ENCODE results near the gene HMGXB4.

Gene HMGXB4

GRCh38 chr22:35325209-35325608 lies 67.9 kb downstream of the HMGXB4 start:
- H3K4me3 ChIP-seq (ENCODE audit: low read depth, low read length) = no peak overlapping the region
- no peak for TF ChIP-seq CTCF (IDR thresholded peaks at IDR 0.05; ENCODE audit: insufficient read depth, low read length, missing control alignments)
- POLR2A ChIA-PET = no interaction called here
- no peak for DNase-seq (ENCODE audit: low read depth, low spot score)
- CTCF ChIA-PET = interaction anchor here (0.8 kb wide), 1 partner anchor 21 kb away, joined by 3 read pairs; no protein-coding TSS in a partner anchor

- POLR2A ChIA-PET = no interaction called here
- CTCF ChIA-PET = interaction anchor here (0.9 kb wide), 1 partner anchor 16 kb away, joined by 3 read pairs; no protein-coding TSS in a partner anchor
- H3K4me3 ChIP-seq (ENCODE audit: low read depth, low read length) = no peak overlapping the region
- no peak for TF ChIP-seq CTCF (IDR thresholded peaks at IDR 0.05; ENCODE audit: insufficient read depth, low read length, missing control alignments)
- DNase-seq (ENCODE audit: low read depth, low spot score) = no peak
Observed at GRCh38 chr22:35326854-35327562, 69.7 kb downstream of the HMGXB4 start.

GRCh38 chr22:35327690-35328471 lies 70.6 kb downstream of the HMGXB4 start:
- ChIA-PET POLR2A (no interaction called here), CTCF (interaction anchor here (0.9 kb wide), 1 partner anchor 17 kb away, joined by 3 read pairs; no protein-coding TSS in a partner anchor)
- TF ChIP-seq CTCF (IDR thresholded peaks at IDR 0.05; ENCODE audit: insufficient read depth, low read length, missing control alignments) = no peak
- DNase-seq (ENCODE audit: low read depth, low spot score) = no peak
- no peak overlapping the region for H3K4me3 ChIP-seq (ENCODE audit: low read depth, low read length)

- no peak overlapping the region for H3K4me3 ChIP-seq (ENCODE audit: low read depth, low read length)
- no peak for DNase-seq (ENCODE audit: low read depth, low spot score)
- POLR2A ChIA-PET = no interaction called here
- no peak for TF ChIP-seq CTCF (IDR thresholded peaks at IDR 0.05; ENCODE audit: insufficient read depth, low read length, missing control alignments)
- CTCF ChIA-PET = no interaction called here
Observed at GRCh38 chr22:35328472-35328885, 71.2 kb downstream of the HMGXB4 start.

GRCh38 chr22:35329114-35329847 lies 72.0 kb downstream of the HMGXB4 start:
- CTCF ChIA-PET = interaction anchor here (0.7 kb wide), 1 partner anchor 18 kb away, joined by 3 read pairs; no protein-coding TSS in a partner anchor
- POLR2A ChIA-PET = interaction anchor here (1.4 kb wide), 1 partner anchor 29 kb away, joined by 4 read pairs; the partner anchor contains the start of gene TOM1
- DNase-seq (ENCODE audit: low read depth, low spot score) = no peak

More at GRCh38 chr22:35329114-35329847, 72.0 kb downstream of the HMGXB4 start:
- TF ChIP-seq CTCF (IDR thresholded peaks at IDR 0.05; ENCODE audit: insufficient read depth, low read length, missing control alignments) = no peak
- H3K4me3 ChIP-seq (ENCODE audit: low read depth, low read length) = no peak overlapping the region

Data from AG04449 (cell line).